Measurements from ENCODE around the gene FCHSD1. TPM values are rescaled to one million over a fixed set of nuclear protein-coding genes. Genes with fewer than 3 reads are reported as not detected.

The FCHSD1 gene
- total and polyA plus RNA-seq, 7 donors: 3.0 to 31.3 (median 17.9) TPM

DNA sequence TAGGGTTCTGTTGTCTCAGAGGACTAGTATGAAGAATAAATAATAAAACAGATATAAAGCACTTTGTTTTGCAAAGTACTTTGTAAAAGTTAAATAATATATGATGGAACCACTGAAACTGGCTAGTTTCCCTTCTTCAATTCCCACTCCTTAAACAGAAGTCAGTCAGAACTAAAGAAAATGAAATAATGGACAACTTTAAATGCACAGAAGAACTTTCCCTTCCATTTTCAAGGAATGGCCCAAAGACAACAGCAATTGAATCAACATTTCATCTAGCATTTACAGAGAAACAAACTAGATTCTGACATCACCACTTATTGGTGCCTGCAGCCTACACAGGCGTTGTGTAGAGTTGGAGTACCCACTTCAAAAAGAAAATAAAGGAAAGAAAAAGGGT lies 48.6 kb downstream of the FCHSD1 start:
- Histone ChIP-seq H3K36me3 (no peaks in the 10 kb centered on the region), H3K27me3 (no peaks in the 10 kb centered on the region), H3K9me3 (no peaks in the 10 kb centered on the region), H3K4me1 (peaks cover 0 to 20% (median 5%) of the 10 kb centered on the region in 4 donors), H3K27ac (no peak overlapping the region), H3K4me3 (no peak overlapping the region)
- intact Hi-C loops (cut with DNase I): no loop called here
- WGBS, 2 donors: 73 to 97% methylated on average over 1 of the region's 1 CpG
- no peak for DNase-seq
- TF ChIP-seq EP300 (IDR thresholded peaks at IDR 0.05) (no peak), POLR2AphosphoS5 (IDR thresholded peaks at IDR 0.05) (no peak), POLR2A (IDR thresholded peaks at IDR 0.05) (no peak)
- TF ChIP-seq, protein P1, sequence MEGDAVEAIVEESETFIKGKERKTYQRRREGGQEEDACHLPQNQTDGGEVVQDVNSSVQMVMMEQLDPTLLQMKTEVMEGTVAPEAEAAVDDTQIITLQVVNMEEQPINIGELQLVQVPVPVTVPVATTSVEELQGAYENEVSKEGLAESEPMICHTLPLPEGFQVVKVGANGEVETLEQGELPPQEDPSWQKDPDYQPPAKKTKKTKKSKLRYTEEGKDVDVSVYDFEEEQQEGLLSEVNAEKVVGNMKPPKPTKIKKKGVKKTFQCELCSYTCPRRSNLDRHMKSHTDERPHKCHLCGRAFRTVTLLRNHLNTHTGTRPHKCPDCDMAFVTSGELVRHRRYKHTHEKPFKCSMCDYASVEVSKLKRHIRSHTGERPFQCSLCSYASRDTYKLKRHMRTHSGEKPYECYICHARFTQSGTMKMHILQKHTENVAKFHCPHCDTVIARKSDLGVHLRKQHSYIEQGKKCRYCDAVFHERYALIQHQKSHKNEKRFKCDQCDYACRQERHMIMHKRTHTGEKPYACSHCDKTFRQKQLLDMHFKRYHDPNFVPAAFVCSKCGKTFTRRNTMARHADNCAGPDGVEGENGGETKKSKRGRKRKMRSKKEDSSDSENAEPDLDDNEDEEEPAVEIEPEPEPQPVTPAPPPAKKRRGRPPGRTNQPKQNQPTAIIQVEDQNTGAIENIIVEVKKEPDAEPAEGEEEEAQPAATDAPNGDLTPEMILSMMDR (IDR thresholded peaks at IDR 0.05): no peak

DNA sequence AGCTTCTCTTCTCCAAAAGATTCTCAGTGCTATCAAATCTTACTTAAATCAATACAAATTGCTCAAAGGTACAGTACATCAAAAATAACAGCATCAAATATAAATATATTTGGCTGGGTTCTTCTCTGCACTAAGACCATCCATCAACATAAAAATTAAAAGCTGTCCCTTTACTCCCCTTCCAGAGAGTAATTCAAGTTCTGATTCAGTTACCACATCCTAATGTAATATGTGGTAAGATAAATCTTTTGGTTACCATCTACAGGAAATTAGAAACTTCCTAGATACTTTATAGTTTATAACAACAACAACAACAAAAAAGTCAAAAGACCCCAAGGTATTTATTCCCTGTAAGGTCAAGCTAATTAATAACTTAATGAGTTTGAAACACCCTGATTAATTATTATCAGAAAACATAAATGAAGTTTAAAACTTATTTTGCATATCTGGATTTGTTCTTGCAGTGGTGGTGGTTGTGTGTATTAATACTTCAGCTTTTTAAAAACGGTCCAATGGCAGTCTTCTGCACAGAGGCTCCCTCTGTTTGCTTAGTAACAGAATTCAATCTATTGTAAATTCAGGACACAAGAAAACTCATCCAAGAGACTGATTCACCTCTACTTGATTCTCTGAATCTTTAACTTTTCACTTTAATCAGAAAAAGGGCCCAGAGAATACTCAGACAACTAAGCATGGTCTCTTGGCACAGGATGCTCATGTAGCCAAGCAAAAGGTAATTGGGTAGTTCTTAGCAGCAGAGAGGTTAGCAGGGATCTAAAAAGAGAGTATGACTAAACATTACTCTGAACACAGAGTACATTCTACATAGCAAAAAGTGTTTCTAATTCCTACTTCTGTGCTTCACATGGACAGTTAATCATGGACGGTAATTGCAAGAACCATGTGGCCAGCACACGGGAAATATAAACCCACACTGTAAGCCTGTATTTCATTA lies 52.5 kb downstream of the FCHSD1 start:
- H3K4me1 ChIP-seq: peaks cover 0 to 11% (median 1%) of the 10 kb centered on the region in 4 donors
- H3K9me3 ChIP-seq: no peaks in the 10 kb centered on the region
- H3K4me3 ChIP-seq: no peak overlapping the region
- H3K27me3 ChIP-seq: no peaks in the 10 kb centered on the region
- no peak for DNase-seq
- intact Hi-C loops (cut with DNase I): no loop called here
- peak overlapping the region in 1 of 4 donors; percentile 2 for H3K27ac ChIP-seq
- 72 to 77% methylated on average over 3 of the region's 3 CpGs for WGBS, 2 donors
- no peaks in the 10 kb centered on the region for H3K36me3 ChIP-seq
- TF ChIP-seq, protein P1 (IDR thresholded peaks at IDR 0.05): no peak
- TF ChIP-seq POLR2AphosphoS5 (IDR thresholded peaks at IDR 0.05): no peak
- no peak for TF ChIP-seq EP300 (IDR thresholded peaks at IDR 0.05)
- TF ChIP-seq POLR2A (IDR thresholded peaks at IDR 0.05): no peak

DNA sequence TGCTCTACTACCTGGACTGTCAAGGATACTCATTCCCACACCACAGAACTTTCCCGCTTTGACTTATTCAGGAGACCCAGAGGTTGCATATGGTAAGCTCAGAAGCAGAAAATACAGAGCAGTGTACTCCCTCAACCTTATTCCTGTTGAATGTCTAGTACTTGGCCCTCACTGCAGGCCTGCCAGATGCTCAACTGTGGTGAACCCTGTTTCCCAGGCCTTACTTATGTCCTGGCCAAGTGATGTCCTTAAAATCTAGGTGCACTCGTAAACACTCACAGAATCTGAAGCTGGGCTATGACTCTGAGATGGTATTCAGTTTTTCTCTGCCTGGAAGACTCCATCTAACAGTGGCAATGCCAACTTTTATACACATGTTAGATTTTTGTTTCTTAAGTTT lies 53.4 kb downstream of the FCHSD1 start:
- Histone ChIP-seq H3K4me1 (peaks cover 0 to 8% (median 0%) of the 10 kb centered on the region in 4 donors), H3K4me3 (no peak overlapping the region), H3K9me3 (no peaks in the 10 kb centered on the region), H3K27me3 (no peaks in the 10 kb centered on the region), H3K36me3 (no peaks in the 10 kb centered on the region), H3K27ac (no peak overlapping the region)
- no peak for TF ChIP-seq POLR2A (IDR thresholded peaks at IDR 0.05)
- no peak for TF ChIP-seq POLR2AphosphoS5 (IDR thresholded peaks at IDR 0.05)
- TF ChIP-seq, protein P1 (IDR thresholded peaks at IDR 0.05): no peak
- no peak for TF ChIP-seq EP300 (IDR thresholded peaks at IDR 0.05)
- no peak for DNase-seq
- 96 to 97% methylated on average over 2 of the region's 2 CpGs for WGBS, 2 donors
- intact Hi-C loops (cut with DNase I): no loop called here

DNA sequence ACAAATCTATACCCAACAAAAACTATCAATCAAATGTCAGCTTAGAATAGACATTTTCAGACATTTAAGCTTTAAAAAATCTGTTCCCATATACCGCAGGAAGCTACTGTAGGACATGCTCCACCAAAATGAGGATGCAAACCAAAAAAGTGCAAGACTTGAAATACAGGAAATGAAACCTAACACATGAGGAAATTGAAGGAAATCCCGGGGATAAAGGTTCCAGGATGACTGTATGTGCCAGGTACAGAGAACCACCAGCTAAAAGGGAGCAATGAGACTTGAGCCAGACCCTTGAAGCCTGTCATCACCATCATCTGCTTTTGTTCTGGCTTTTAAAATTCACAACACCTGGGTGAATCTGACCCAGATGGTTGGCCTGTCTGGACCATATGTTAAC lies 53.8 kb downstream of the FCHSD1 start:
- DNase-seq: no peak
- Histone ChIP-seq H3K27ac (no peak overlapping the region), H3K9me3 (no peaks in the 10 kb centered on the region), H3K4me3 (no peak overlapping the region), H3K36me3 (no peaks in the 10 kb centered on the region), H3K4me1 (peaks cover 0 to 8% (median 0%) of the 10 kb centered on the region in 4 donors), H3K27me3 (no peaks in the 10 kb centered on the region)
- 56 to 63% methylated on average over 2 of the region's 2 CpGs for WGBS, 2 donors
- intact Hi-C loops (cut with DNase I): no loop called here
- TF ChIP-seq, protein P1 (IDR thresholded peaks at IDR 0.05): no peak
- no peak for TF ChIP-seq POLR2AphosphoS5 (IDR thresholded peaks at IDR 0.05)
- no peak for TF ChIP-seq POLR2A (IDR thresholded peaks at IDR 0.05)
- no peak for TF ChIP-seq EP300 (IDR thresholded peaks at IDR 0.05)
